ENCODE measurements around the gene PCLO.
A peak's percentile ranks its signal among the peaks of the same experiment; 100 is the strongest.

Gene PCLO

GRCh38 chr7:83156006-83156405 lies 6.7 kb downstream of the PCLO start:
- no peak for DNase-seq (ENCODE audit: low read depth in 1 of 2, low spot score in 1 of 2)
- in situ Hi-C loops (cut with HindIII; ENCODE audit: low pct_unique_long_range_greater_than_20kb, low sequenced_read_pairs) = no loop called here
- TF ChIP-seq JUND (IDR thresholded peaks at IDR 0.05; ENCODE audit: low read depth) = no peak

GRCh38 chr7:83155407-83155806 lies 7.3 kb downstream of the PCLO start:
- in situ Hi-C loops (cut with HindIII; ENCODE audit: low pct_unique_long_range_greater_than_20kb, low sequenced_read_pairs) = no loop called here
- TF ChIP-seq JUND (IDR thresholded peaks at IDR 0.05; ENCODE audit: low read depth) = no peak
- no peak for DNase-seq (ENCODE audit: low read depth in 1 of 2, low spot score in 1 of 2)

- in situ Hi-C loops (cut with HindIII; ENCODE audit: low pct_unique_long_range_greater_than_20kb, low sequenced_read_pairs) = no loop called here
- DNase-seq (ENCODE audit: low read depth in 1 of 2, low spot score in 1 of 2) = no peak
- TF ChIP-seq JUND (IDR thresholded peaks at IDR 0.05; ENCODE audit: low read depth) = no peak
These were observed 9.3 kb downstream of the PCLO start for GRCh38 chr7:83153419-83153818.

- in situ Hi-C loops (cut with HindIII; ENCODE audit: low pct_unique_long_range_greater_than_20kb, low sequenced_read_pairs) = no loop called here
- no peak for DNase-seq (ENCODE audit: low read depth in 1 of 2, low spot score in 1 of 2)
- TF ChIP-seq JUND (IDR thresholded peaks at IDR 0.05; ENCODE audit: low read depth) = no peak
These were observed 12.4 kb downstream of the PCLO start for GRCh38 chr7:83150310-83150709.

- TF ChIP-seq JUND (IDR thresholded peaks at IDR 0.05; ENCODE audit: low read depth) = no peak
- DNase-seq (ENCODE audit: low read depth in 1 of 2, low spot score in 1 of 2) = no peak
These were observed 13.2 kb downstream of the PCLO start for GRCh38 chr7:83149466-83149865.

GRCh38 chr7:83148776-83149175 lies 13.9 kb downstream of the PCLO start:
- in situ Hi-C loops (cut with HindIII; ENCODE audit: low pct_unique_long_range_greater_than_20kb, low sequenced_read_pairs) = no loop called here
- no peak for DNase-seq (ENCODE audit: low read depth in 1 of 2, low spot score in 1 of 2)
- TF ChIP-seq JUND (IDR thresholded peaks at IDR 0.05; ENCODE audit: low read depth) = no peak

More at GRCh38 chr7:83149466-83149865, 13.2 kb downstream of the PCLO start:
- in situ Hi-C loops (cut with HindIII; ENCODE audit: low pct_unique_long_range_greater_than_20kb, low sequenced_read_pairs) = no loop called here

GRCh38 chr7:83143107-83143506 lies 19.6 kb downstream of the PCLO start:
- in situ Hi-C loops (cut with HindIII; ENCODE audit: low pct_unique_long_range_greater_than_20kb, low sequenced_read_pairs) = no loop called here
- DNase-seq (ENCODE audit: low read depth in 1 of 2, low spot score in 1 of 2) = no peak
- TF ChIP-seq JUND (IDR thresholded peaks at IDR 0.05; ENCODE audit: low read depth) = no peak

- TF ChIP-seq JUND (IDR thresholded peaks at IDR 0.05; ENCODE audit: low read depth) = no peak
- in situ Hi-C loops (cut with HindIII; ENCODE audit: low pct_unique_long_range_greater_than_20kb, low sequenced_read_pairs) = no loop called here
- DNase-seq (ENCODE audit: low read depth in 1 of 2, low spot score in 1 of 2) = no peak
These were observed 20.3 kb downstream of the PCLO start for GRCh38 chr7:83142365-83142764.

- TF ChIP-seq JUND (IDR thresholded peaks at IDR 0.05; ENCODE audit: low read depth) = no peak
- DNase-seq (ENCODE audit: low read depth in 1 of 2, low spot score in 1 of 2) = no peak
- in situ Hi-C loops (cut with HindIII; ENCODE audit: low pct_unique_long_range_greater_than_20kb, low sequenced_read_pairs) = no loop called here
These were observed 20.8 kb downstream of the PCLO start for GRCh38 chr7:83141927-83142326.

- in situ Hi-C loops (cut with HindIII; ENCODE audit: low pct_unique_long_range_greater_than_20kb, low sequenced_read_pairs) = no loop called here
- TF ChIP-seq JUND (IDR thresholded peaks at IDR 0.05; ENCODE audit: low read depth) = no peak
- peak in 1 of 2 experiments; percentile 45 for DNase-seq (ENCODE audit: low read depth in 1 of 2, low spot score in 1 of 2)
These were observed 31.8 kb downstream of the PCLO start for GRCh38 chr7:83130623-83131545.

GRCh38 chr7:83130191-83130590 lies 32.5 kb downstream of the PCLO start:
- in situ Hi-C loops (cut with HindIII; ENCODE audit: low pct_unique_long_range_greater_than_20kb, low sequenced_read_pairs) = no loop called here
- no peak for DNase-seq (ENCODE audit: low read depth in 1 of 2, low spot score in 1 of 2)
- TF ChIP-seq JUND (IDR thresholded peaks at IDR 0.05; ENCODE audit: low read depth) = no peak

GRCh38 chr7:83119494-83119893 lies 43.2 kb downstream of the PCLO start:
- DNase-seq (ENCODE audit: low read depth in 1 of 2, low spot score in 1 of 2) = no peak
- no peak for TF ChIP-seq JUND (IDR thresholded peaks at IDR 0.05; ENCODE audit: low read depth)
- in situ Hi-C loops (cut with HindIII; ENCODE audit: low pct_unique_long_range_greater_than_20kb, low sequenced_read_pairs) = no loop called here

GRCh38 chr7:83119026-83119382 lies 43.7 kb downstream of the PCLO start:
- TF ChIP-seq JUND (IDR thresholded peaks at IDR 0.05; ENCODE audit: low read depth) = no peak
- in situ Hi-C loops (cut with HindIII; ENCODE audit: low pct_unique_long_range_greater_than_20kb, low sequenced_read_pairs) = no loop called here
- peak; percentile 30 to 78 for DNase-seq (ENCODE audit: low read depth in 1 of 2, low spot score in 1 of 2)
